Ovary (tissue), 3 donors: Measurements from ENCODE around the gene TSSK6.

Experiments
- EP300 ChIP-seq: sonication (generic); formaldehyde crosslinking; IDR thresholded peaks from one replicate; pipeline ENCODE4 v1.6.1; 2017; ENCODE audit warnings: antibody characterized with exemption
- POLR2A ChIP-seq: fragments of 450-650 bp; IDR thresholded peaks from one replicate; pipeline ENCODE4 v1.6.1; 2017; ENCODE audit warnings: antibody characterized with exemption, mild to moderate bottlenecking, moderate library complexity
- TF ChIP-seq, protein P1 (sequence below), 3 donors: fragments of 450-650 bp in 2 of 3; fragments of 200-600 bp in 1 of 3; IDR thresholded peaks; one replicate each; pipeline versions ENCODE4 v1.5.1 to v1.8.0; 2016 to 2022; ENCODE audit warnings: antibody characterized with exemption in 3 of 3, mild to moderate bottlenecking in 1 of 3
- donor health status: DM: no; HTN: no; CAD: no.

DNA sequence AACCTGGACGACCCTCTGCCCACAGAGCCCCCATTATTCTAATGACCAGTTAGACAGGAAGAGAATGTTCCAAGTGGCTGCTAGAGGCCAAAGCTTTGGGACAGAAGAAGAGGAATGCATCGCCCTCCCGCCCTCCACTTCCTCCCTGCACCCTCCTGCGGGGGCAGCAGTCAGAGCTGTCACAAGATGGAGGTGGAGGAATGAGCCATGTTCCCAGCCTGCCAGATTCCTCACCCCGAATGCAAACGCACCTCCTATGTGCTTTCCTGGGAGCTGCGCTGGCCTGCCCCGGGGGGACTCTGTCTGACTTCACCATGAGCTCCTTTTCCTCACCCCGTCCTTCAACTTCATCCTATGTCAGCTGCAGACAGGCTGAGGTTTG, 15.1 kb upstream of the TSSK6 start:
- no peak for TF ChIP-seq EP300
- no peak for TF ChIP-seq POLR2A
- TF ChIP-seq, protein P1, sequence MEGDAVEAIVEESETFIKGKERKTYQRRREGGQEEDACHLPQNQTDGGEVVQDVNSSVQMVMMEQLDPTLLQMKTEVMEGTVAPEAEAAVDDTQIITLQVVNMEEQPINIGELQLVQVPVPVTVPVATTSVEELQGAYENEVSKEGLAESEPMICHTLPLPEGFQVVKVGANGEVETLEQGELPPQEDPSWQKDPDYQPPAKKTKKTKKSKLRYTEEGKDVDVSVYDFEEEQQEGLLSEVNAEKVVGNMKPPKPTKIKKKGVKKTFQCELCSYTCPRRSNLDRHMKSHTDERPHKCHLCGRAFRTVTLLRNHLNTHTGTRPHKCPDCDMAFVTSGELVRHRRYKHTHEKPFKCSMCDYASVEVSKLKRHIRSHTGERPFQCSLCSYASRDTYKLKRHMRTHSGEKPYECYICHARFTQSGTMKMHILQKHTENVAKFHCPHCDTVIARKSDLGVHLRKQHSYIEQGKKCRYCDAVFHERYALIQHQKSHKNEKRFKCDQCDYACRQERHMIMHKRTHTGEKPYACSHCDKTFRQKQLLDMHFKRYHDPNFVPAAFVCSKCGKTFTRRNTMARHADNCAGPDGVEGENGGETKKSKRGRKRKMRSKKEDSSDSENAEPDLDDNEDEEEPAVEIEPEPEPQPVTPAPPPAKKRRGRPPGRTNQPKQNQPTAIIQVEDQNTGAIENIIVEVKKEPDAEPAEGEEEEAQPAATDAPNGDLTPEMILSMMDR (IDR thresholded peaks at IDR 0.05) = no peak
